HG03103 (cell line): ENCODE results near the gene NRDE2.
A peak's percentile ranks its signal among the peaks of the same experiment; 100 is the strongest.
"Not testable (repeated sequence)": the region's sequence is repeated elsewhere in the genome, so short reads cannot be mapped to it uniquely, and the experiment has no call there.

Source experiments
- ATAC-seq: cut with Tn5 transposase; IDR thresholded peaks from one replicate; pipeline ENCODE4 v1.9.1; 2021; ENCODE audit warnings: low read depth; ENCODE audit not compliant: unreplicated experiment

NRDE2 gene

DNA sequence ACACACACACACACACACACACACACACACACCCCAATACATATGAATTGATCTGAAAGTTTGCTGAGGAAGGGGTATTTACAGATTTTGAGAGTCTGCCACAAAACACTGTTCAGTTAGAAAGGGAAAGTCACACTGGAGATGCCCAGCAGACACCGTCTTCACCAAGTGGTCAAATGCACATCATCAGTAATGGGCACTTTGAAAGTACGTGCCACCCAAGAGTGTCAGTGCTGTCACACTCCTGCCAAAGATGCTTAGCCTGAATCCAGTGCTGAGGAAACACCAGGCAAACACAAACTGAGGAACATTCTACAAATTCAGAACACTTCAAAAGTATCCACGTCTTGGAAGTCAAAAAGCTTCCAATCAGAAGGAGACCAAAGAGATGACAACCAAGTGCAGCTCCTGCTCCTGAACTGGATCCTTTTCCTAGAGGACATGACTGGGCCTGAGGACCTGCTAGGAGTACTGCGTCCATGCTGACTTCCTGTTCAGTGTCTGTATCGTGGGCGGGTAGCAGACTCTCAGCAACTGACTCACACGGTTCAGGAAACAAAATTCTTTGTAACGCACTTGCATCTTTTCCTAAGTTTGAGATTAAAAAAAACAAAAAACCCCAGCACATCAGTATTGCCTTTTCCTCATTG, 56.8 kb downstream of the NRDE2 start:
- no peak for ATAC-seq

DNA sequence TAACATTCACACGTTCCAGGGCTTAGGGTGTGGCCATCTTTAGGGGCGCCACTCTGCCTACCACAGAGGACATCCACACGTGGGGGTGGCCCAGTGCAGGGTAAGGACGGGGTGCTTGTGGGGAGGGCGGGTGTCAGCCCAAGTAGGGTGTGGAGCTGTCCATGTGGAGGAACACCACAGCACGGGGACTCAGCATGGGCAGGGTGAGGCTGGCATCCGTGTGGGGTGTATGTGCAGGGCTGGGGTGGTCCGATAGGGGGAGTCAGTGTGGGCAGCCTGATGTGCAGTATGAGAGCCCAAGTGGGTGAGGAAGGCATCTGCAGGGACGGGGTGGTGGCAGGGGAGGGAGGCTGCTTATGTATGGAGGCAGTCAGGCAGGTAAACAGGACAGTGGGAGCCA, 57.7 kb downstream of the NRDE2 start:
- no peak for ATAC-seq

DNA sequence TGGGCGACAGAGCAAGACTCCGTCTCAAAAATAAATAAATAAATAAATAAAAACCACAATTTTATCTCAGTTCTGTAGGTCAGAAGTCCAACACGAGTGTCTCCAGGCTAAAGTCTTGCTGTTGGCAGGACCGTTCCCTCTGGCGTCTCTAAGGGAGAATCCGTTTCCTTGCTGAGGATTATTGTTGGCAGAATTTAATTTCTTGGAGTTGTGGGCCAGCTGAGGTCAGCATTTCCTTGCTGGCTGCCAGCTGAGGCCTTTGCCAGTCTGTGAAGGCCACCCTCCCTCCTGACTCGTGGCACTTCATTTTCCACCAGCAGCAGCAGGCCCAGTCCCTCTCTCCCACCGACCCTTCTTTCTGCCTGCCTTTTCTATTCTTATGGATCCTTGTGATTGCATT, 58.2 kb downstream of the NRDE2 start:
- ATAC-seq, result no peak

DNA sequence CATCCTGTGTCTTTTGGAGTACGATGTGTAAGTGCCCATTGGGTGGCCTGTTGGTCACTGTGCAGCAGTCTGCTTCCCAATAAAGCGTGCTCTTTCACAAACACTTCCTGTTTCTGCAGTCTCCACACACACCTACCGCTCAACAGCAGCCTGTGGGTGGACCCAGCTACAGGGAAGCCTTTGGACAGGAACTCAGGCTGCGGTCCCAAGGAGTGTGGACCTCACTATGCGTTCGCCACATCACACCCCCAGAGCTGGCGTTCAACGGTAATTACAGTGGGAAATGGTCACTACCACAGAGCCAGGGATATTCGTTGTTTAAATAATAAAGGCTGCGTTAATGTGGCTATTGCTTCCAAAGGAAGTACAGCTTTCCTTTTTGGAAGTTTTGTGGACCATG, 59.2 kb downstream of the NRDE2 start:
- no peak for ATAC-seq

DNA sequence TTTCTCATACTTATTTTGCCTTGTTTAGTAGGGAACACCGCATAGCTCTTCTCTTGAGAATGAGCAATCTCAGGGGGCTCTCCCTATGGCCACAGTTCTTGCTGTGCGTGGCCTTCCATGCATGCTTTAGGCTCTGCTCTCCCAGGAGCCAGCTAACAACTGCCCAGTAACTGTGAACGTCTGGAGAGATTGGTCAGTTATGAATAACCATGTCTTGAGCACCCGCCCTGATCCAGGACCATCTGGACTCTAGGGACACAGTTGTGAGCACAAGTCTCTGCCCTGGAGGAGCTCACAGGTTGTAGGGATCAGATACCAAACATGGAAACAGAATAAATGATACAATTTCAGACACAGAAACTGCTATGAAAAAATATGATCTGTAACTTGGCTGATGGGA, 63.3 kb downstream of the NRDE2 start:
- ATAC-seq, result no peak

DNA sequence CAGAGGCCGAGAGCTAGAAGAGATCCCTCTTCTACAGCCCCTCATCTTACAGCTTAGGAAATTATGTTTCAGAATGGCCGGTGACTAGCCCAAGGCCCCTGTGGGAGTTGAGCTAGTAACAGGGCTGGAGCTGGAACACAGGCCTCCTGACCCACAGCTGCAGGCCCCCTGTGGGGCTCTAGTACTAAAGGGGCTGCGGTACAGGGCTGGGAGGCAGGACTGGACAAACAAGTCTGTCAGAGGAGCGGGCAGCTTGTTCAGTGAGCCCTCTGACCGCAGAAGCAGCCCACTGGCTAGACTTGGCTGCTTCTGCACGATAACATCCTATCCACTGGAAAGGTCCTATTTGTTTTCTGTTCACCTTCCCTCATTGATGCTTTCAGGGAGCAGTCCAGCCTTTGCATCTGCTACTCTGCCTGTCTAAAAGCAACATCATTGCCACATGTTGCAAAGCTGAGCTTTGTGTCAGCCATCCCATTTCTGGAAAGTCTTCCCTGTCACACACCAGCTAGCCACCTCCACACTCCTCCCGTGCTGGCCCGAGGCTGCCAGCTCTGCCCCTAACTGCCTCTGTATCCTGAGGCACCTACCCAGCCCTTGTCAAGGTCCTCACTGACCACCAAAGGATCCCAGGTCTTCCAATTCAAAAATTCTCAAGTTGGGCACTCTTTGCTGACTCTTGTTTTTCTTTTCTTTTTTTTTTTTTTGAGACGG, 65.1 kb downstream of the NRDE2 start:
- ATAC-seq, result no peak

DNA sequence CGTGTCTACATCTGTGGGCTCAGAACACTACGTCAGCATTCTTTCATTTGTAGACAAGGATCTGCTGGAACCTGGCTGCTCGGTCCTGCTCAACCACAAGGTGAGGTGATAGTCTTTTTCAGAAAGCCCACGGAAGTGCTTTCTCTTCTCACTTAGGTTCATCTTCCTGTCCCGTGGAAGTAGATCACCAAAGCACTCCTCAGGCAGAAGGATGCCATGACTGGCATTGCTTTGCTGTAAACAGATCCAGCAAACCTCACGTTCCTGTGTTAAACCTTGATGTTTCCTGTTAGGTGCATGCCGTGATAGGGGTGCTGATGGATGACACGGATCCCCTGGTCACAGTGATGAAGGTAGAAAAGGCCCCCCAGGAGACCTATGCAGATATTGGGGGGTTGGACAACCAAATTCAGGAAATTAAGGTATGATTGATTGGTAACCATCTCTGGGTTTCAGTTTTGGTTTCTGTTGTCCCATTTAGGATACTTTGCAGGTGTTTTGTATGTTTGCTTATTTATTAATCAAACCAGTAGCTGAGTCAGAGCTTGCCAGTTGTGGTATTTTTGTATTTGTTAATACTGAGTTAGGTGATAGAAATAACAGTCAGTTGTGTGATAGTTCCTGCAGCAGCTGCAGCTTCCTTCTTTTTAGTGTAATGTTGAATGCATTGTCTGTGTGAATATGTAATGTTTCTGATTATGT, 67.8 kb downstream of the NRDE2 start:
- ATAC-seq, result peak; percentile 62

DNA sequence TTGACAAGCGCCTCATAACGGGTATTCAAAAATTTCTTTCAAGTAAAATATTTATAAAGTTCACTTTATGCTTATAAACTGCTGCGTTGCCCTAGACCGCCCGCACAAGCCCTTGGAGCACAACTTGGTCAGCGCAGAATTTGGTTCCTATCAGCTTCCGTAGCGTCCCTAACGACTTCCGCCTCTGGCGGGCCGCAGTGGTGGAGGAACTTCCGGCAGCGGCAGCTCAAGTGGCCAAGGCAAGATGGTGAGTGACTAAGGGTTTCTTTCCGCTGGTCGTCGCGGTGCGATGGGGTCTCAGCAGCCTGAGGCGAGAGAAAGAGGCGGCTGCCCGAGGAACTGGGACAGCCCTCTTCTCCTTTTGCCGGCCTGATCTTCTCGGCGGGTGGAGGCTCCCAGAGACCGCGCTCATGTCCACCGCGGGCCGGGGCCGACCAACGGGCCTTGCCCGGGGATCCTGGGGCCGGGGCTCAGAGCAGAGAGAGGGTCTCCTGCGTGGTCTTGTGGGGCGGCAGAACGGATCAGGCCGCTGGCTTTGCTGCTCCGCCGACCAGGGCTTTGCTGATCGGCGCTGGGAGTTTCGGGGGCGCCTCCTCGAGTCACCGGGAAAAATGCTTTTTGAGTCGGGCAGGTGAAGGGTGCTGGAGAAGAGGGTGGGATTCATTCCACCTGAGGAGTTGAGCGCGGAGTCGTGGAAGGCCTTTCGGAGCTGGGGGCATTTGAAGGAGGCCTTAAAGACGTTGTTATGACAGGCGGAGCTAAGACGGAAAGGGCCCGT, 75.2 kb downstream of the NRDE2 start, which contains the start of gene PSMC1:
PSMC1 (plus strand) TSS at position 200 of the 778 bp plus-strand sequence; CDS start at position 245, 45 bp downstream.
- peak; percentile 94 for ATAC-seq

DNA sequence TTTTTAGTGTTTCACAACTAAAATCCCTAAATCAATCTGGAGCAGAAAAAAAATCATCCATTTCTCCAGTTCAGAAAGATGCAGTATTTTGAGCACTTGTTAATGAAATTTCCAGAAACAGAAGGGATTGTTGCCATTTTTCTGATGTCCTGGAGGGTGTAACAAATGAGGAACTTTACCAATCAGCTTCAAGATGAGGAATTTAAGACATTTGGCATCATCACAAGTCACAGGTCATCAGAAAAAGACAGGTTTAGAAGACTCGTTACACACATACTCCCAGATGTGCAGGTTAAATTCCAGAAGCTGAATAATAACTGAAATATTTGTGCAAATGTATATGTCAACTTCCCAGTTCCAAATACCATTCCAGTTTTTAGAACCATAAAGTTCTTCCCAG, 75.9 kb downstream of the NRDE2 start:
- ATAC-seq, result no peak

DNA sequence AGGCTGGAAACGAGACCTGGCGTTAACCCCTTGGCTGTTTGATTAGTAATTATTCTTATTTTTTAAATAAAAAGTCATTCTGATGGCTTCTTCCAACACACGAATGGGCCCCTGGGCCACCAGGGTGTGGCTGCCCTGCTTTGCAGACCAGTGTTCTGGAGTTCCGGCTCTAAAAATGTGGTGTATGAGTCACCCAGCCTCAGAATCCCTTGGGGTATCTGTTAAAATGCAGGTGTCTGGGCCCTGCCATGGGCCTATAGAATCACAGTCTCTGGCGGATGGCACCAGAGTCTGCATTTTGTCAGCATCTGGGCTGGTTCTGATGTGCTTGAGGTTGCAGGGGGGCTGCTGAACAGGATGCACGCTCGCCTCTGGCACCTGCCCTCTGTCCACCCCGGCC, 77.9 kb downstream of the NRDE2 start:
- no peak for ATAC-seq

DNA sequence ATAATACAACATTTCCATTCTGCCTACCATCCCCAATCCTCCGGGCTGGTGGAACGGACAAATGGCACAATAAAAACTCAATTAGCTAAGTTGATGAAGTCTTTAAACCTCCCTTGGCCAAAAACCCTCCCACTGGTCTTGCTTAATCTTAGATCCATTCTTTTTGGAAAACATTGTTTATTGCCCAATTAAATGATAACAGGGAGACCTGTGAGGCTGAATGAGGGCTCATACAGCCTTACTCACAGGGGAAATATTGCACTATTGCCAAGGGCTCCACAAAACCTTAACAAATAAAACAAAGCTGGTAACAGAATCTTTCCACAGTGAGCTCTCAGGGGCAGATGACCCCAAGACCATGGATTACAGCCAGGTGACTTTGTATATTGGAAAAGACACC, 83.1 kb downstream of the NRDE2 start:
- ATAC-seq, result no peak

DNA sequence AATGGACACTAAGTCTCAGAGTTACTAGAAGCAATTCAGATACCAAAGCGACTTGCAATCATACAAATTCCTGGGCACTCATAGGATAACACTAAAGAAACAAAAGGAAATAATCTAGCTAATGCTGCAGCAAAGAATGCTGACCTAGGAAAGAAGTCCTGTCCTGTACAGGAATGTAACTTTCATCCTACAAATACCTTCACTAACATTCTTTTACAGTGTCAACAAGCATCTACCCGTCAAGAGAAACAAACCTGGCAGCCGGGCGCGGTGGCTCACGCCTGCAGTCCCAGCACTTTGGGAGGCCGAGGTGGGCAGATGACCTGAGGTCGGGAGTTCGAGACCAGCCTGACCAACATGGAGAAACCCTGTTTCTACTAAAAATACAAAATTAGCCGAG, 84.3 kb downstream of the NRDE2 start:
- not testable (repeated sequence) for ATAC-seq

DNA sequence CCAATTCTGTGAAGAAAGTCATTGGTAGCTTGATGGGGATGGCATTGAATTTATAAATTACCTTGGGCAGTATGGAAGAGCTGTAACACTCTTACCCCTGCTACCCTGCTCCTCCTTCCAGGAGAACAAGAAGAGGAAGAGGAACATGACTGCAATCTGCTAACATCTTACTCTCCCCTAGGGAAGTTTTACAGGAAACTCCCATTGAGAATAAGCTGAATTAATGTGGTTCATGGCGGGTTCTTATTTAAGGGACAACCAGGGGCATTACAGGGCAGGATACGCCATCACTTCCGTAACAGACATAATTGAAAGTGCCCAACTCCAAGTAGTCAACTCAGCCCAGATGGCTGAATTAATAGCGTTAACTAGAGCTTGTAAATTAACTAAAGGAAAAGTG, 84.8 kb downstream of the NRDE2 start:
- ATAC-seq, result no peak

DNA sequence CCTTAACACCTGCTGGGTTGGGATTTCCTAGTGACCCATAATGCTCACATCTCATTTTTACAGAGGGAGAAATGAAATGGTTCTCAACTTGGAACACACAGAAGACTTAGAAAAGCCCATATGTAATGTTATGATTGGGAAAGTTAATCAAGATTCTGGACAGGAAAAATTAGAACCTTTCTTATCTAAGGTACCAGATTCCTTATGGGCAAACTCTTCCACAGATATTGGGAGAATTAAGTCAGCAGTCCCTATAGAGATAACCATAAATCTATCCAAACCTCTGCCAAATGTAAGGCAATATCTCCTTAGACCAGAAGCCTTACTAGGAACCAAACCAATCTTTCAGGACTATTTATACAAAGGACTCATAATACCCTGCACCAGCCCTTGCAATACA, 89.3 kb downstream of the NRDE2 start:
- no peak for ATAC-seq

DNA sequence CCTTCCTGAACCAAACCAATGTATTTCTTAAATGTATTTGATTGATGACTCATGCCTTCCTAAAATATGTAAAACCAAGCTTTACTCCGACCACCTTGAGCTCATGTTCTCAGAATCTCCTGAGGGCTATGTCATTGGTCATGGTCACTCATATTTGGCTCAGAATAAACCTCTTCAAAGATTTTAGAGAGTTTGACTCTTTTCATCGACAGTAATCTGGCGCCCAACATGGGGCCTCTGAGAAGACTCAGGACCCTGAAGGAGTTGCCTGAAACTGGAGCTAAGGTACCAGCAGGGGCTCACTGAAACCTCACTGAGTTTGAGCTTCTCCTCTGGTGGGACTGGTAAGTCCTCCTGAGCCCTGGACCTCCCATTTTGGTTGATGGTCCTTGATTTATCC, 92.6 kb downstream of the NRDE2 start:
- no peak for ATAC-seq

DNA sequence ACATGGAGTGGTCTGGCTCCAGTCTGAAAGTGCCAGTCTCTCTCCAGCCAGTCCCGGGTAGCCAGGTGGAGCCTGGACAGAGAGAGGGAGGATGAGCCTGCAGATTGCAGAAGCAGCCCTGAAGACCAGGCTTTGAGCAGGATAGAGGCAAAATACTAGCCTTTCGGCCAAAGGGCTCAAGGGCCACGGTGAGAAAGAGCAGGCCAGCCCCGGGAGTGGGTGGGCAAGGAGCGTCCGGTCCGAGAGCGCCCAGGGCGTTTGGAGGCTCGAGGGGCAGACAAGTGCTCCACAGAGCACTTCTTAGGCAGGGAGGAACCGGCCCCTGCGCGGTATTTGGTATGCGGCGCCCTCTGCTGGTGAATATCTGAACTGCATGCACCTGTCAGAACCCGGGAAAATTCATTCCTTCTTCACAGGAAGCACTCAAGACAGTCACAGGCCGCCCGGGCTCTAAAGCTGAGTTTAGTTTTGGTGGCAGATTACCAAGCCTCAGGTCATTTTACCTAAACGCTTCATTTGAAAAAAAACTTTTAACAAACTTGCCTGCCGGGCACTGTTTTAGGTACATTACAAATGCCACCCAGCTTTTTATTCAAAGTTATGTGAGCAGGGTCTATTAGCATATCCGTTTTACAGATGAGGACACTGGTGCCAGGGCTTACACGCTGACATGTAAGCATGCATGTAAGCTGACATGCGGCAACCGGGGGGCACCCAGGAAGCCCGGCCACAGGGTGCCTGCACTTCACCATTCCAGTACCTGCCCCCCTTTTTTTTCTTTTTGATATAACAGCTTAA, 96.4 kb downstream of the NRDE2 start:
- ATAC-seq, result no peak

DNA sequence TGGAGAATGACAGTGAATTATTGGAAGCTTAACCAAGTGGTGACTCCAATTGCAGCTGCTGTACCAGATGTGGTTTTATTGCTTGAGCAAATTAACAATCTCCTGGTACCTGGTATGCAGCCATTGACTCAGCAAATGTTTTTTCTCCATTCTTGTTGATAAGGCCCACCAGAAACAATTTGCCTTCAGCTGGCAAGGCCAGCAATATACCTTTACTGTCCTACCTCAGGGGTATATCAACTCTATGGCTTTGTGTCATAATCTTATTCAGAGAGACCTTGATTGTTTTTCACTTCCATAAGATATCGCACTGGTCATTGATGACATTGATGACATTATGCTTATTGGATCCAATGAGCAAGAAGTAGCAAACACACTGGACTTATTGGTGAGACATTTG, 101.8 kb downstream of the NRDE2 start:
- not testable (repeated sequence) for ATAC-seq

DNA sequence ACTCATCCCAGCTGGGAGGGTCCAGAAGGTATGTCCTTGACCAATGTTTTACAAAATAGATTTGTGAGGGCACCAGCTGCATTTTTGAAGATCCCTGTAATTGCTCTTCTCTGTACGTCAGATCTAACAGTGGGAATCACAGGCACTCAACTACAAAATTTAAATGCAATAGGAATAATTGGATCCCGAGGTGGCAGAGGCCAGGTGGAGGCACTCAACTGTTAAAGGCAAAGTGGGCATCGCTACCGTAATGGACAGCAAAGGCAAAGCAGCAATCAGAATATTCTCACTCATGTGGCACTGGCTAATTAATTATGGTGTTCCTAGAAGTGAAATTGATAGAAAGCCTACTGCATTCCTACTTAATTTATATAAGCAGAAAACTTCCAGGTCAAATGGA, 103.3 kb downstream of the NRDE2 start:
- ATAC-seq, result no peak
